COLO668 (cell line): ENCODE results near the gene NPHP3.
"Not testable (repeated sequence)": the region's sequence is repeated elsewhere in the genome, so short reads cannot be mapped to it uniquely, and the experiment has no call there.

Experiments
- DNase-seq: peaks from one replicate; lab custom pipeline; 2025; ENCODE audit not compliant: unreplicated experiment; lab: John Stamatoyannopoulos, UW

NPHP3 gene

DNA sequence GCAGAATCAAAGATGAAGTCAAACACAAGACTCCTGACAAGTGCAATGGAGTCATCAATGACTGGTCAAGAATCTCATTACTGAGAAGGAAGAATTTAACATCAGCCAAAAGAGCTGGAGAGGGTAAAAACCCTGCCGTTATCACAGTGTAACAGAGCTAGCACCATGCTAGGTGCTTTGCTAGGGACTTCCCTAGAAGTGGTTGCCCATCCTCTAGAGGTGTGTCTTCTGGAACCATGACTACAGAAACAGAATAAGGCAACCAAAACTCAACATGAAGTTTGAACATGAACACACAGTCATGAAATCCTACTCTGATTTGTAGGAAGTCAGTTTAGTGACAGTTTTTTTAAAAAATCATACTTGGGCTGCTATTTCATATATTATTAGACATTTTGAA lies 72.1 kb downstream of the NPHP3 start:
- DNase-seq: no peak

- no peak for DNase-seq
Measured at GRCh38 chr3:132645058-132645457, 77.2 kb downstream of the NPHP3 start.

GRCh38 chr3:132643366-132643765 lies 78.8 kb downstream of the NPHP3 start:
- no peak for DNase-seq

- DNase-seq: no peak
Measured at GRCh38 chr3:132642539-132642847, 79.7 kb downstream of the NPHP3 start.

- no peak for DNase-seq
Measured at GRCh38 chr3:132641837-132642538, 80.2 kb downstream of the NPHP3 start.

- not testable (repeated sequence) for DNase-seq
Measured at GRCh38 chr3:132641427-132641826, 80.8 kb downstream of the NPHP3 start.

- DNase-seq: no peak
Measured at GRCh38 chr3:132638706-132639105, 83.5 kb downstream of the NPHP3 start.

DNA sequence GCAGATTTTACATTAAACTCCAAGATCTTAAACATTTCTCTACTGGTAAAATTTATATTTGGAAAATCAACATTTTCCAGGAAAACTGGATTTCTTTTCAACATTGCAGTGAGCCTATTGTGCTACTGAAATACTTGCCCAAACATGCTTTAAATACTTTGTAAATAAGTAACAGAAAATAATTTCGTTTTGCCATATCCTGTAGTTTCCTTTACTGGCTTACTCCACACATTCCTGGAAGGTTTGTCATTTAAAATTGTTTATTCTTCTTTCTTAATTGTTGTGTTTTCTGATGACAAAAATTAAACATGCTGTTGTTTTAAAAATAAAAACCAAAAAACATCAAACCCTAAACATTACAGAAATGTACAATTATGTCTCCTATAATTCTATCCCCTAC lies 84.6 kb downstream of the NPHP3 start:
- DNase-seq: no peak

DNA sequence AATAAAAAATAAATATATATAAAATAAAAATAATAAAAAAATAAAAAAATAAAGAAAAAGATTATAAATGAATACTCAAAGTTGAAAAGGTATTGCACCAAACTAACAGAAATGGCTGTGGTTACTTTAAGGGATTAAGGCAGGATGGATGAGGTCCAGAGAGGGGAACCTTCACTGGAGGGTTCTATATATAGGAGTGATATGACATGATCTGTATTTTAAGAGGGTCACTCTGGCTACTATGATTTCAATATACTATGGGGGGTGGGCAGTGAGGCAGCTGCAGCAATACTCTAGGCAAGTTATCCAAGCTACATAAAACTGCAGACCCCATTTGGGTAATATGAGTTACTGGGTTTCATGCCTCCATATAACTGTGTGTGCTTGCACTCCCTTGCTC lies 87.2 kb downstream of the NPHP3 start:
- no peak for DNase-seq
